Lung (tissue), 12 donors: ENCODE results near the gene FGF7. TPM values are rescaled to one million over a fixed set of nuclear protein-coding genes. Genes with fewer than 3 reads are reported as not detected.

ENCODE experiments used
- ATAC-seq: fragments of 200-7000 bp; cut with Tn5 transposase; one replicate; pipeline ENCODE4 v1.9.1; 2020; ENCODE audit warnings: moderate number of reproducible peaks; ENCODE audit not compliant: insufficient read depth, low FRiP score
- DNase-seq, 3 donors: peaks; one replicate each; pipeline ENCODE4 v3.0.0-alpha.2; 2013 to 2017
- H3K27ac ChIP-seq, 2 donors: one replicate each; pipeline ENCODE4 v1.5.1; 2013; ENCODE audit warnings: mild to moderate bottlenecking in 2 of 2, moderate library complexity in 2 of 2, control low read depth in 1 of 2, inconsistent platforms in 1 of 2, low read depth in 1 of 2, low read length in 1 of 2
- H3K27me3 ChIP-seq, 3 donors: one replicate each; pipeline ENCODE4 v1.5.1; 2013; ENCODE audit warnings: low read length in 2 of 3; ENCODE audit not compliant: control insufficient read depth in 3 of 3, insufficient read depth in 3 of 3
- H3K36me3 ChIP-seq, 4 donors: one replicate each; pipeline ENCODE4 v1.5.1; 2013; ENCODE audit warnings: low read length in 4 of 4, mild to moderate bottlenecking in 1 of 4, moderate library complexity in 1 of 4; ENCODE audit not compliant: control insufficient read depth in 4 of 4, insufficient read depth in 4 of 4
- H3K4me1 ChIP-seq, 5 donors: one replicate each; pipeline ENCODE4 v1.5.1; 2013; ENCODE audit warnings: low read length in 5 of 5, mild to moderate bottlenecking in 2 of 5, moderate library complexity in 1 of 5; ENCODE audit not compliant: control insufficient read depth in 5 of 5, insufficient read depth in 5 of 5
- H3K4me3 ChIP-seq: one replicate; pipeline ENCODE4 v1.5.1; 2013; ENCODE audit warnings: mild to moderate bottlenecking, control low read depth, moderate library complexity
- H3K9ac ChIP-seq, 2 donors: one replicate each; pipeline ENCODE4 v1.5.1; 2013; ENCODE audit warnings: low read length in 2 of 2, control low read depth in 1 of 2; ENCODE audit not compliant: insufficient read depth in 1 of 2
- H3K9me3 ChIP-seq, 4 donors: one replicate each; pipeline ENCODE4 v1.5.1; 2013; ENCODE audit warnings: low read length in 3 of 4, mild to moderate bottlenecking in 1 of 4, moderate library complexity in 1 of 4; ENCODE audit not compliant: control insufficient read depth in 4 of 4, insufficient read depth in 3 of 4
- CTCF ChIP-seq: IDR thresholded peaks from 2 replicates; pipeline ENCODE4 v1.5.1; 2012; ENCODE audit warnings: mild to moderate bottlenecking; ENCODE audit errors: control extremely low read depth, extremely low read depth
- WGBS, 2 donors: extraction: QIAGEN DNeasy Blood & Tissue Kit; methylation state at CpG; one replicate each; pipeline ENCODE4 v1.1.7; 2013; 5-methylcytosine and 5-hydroxymethylcytosine counted together
- polyA plus RNA-seq, 2 donors: library from polyadenylated mRNA; stranded (reverse); fragments of 200-250 nt; gene quantifications; one replicate each; pipeline ENCODE4 v1.2.1, GENCODE V29; 2013
- total RNA-seq, 2 donors: library from RNA; depleted of rRNA in 1 of 2; stranded (reverse); fragments of >200 nt in 1 of 2; gene quantifications; one replicate each; pipeline ENCODE4 v1.2.1, GENCODE V29; 2014 to 2021
- donor health status: control.
- donor health status: control.
- donor health status: Bipolar disorder and iron deficiency.
- donor health status: healthy.
- donor health status: DM: yes; HTN: yes; CAD: no.

Gene FGF7
- total and polyA plus RNA-seq, 4 donors: 11.5 to 32.2 (median 20.1) TPM

GRCh38 chr15:49530092-49530491 is 107.0 kb downstream of the FGF7 start:
- H3K36me3 ChIP-seq: no peaks in the 10 kb centered on the region
- H3K27me3 ChIP-seq: no peaks in the 10 kb centered on the region
- peaks cover 0 to 5% (median 0%) of the 10 kb centered on the region in 4 donors for H3K9me3 ChIP-seq
- WGBS, 2 donors: 82 to 95% methylated on average over 1 of the region's 1 CpG
- no peaks in the 10 kb centered on the region for H3K4me1 ChIP-seq
- ATAC-seq (no peak), DNase-seq (no peak)
- no peak for TF ChIP-seq CTCF
- no peak overlapping the region for H3K9ac ChIP-seq
- no peak overlapping the region for H3K4me3 ChIP-seq
- no peak overlapping the region for H3K27ac ChIP-seq

Other genes with a start within 250 kb of the FGF7 start
- gene FAM227B, start 197.6 kb downstream of the FGF7 start, total RNA-seq: 10 to 100 TPM in 1 of 2 donors, 1 to 10 TPM in 1; 6.1 to 14.5 TPM
- 1 to 10 TPM; 2.2 to 3.3 TPM for gene FAM227B, start 197.6 kb downstream of the FGF7 start, polyA plus RNA-seq
- gene DTWD1, start 197.8 kb downstream of the FGF7 start, total RNA-seq: 10 to 100 TPM; 22.7 to 44.1 TPM
- gene DTWD1, start 197.8 kb downstream of the FGF7 start, polyA plus RNA-seq: 10 to 100 TPM; 14.2 to 20.5 TPM